Stimulated activated CD4-positive, alpha-beta T cell treated with anti-CD3 and anti-CD28 coated beads, Interleukin-1b, Interleukin-23, amount 100 ng/mL, for 48 hours (primary cell): ENCODE data around the gene CD81.
A peak's percentile ranks its signal among the peaks of the same experiment; 100 is the strongest.

Source experiments
- DNase-seq: peaks from one replicate; pipeline ENCODE4 v3.0.0-alpha.2; 2020

Gene CD81

GRCh38 chr11:2391181-2391975 is 14.3 kb downstream of the CD81 start:
- DNase-seq, result no peak

- no peak for DNase-seq
Measured at GRCh38 chr11:2392241-2392959, 15.3 kb downstream of the CD81 start.

- DNase-seq, result no peak
Measured at GRCh38 chr11:2393111-2393868, 16.2 kb downstream of the CD81 start.

- no peak for DNase-seq
Measured at GRCh38 chr11:2393941-2394817, 17.1 kb downstream of the CD81 start.

- no peak for DNase-seq
Measured at GRCh38 chr11:2394818-2395105, 17.7 kb downstream of the CD81 start.

- no peak for DNase-seq
Measured at GRCh38 chr11:2395211-2395730, 18.2 kb downstream of the CD81 start.

- no peak for DNase-seq
Measured at GRCh38 chr11:2395856-2396255, 18.7 kb downstream of the CD81 start.

GRCh38 chr11:2396471-2396870 is 19.4 kb downstream of the CD81 start:
- no peak for DNase-seq

- no peak for DNase-seq
Measured at GRCh38 chr11:2397005-2397404, 19.9 kb downstream of the CD81 start.

- DNase-seq, result no peak
Measured at GRCh38 chr11:2398664-2399355, 21.7 kb downstream of the CD81 start.

- no peak for DNase-seq
Measured at GRCh38 chr11:2399488-2400068, 22.5 kb downstream of the CD81 start.

- peak; percentile 100 for DNase-seq
Measured at GRCh38 chr11:2400069-2400761, 23.1 kb downstream of the CD81 start, which contains the start of gene TSSC4. TSSC4 (plus strand) TSS chr11:2400750; CDS start chr11:2402634, 1,884 bp downstream.

- DNase-seq, result no peak
Measured at GRCh38 chr11:2400762-2401435, 23.8 kb downstream of the CD81 start.

GRCh38 chr11:2401436-2401984 is 24.4 kb downstream of the CD81 start:
- DNase-seq, result no peak

- no peak for DNase-seq
Measured at GRCh38 chr11:2402106-2402505, 25.0 kb downstream of the CD81 start.

- DNase-seq, result no peak
Measured at GRCh38 chr11:2402890-2403645, 26.0 kb downstream of the CD81 start.

GRCh38 chr11:2404735-2405196 is 27.7 kb downstream of the CD81 start:
- DNase-seq, result no peak

GRCh38 chr11:2406451-2406850 is 29.3 kb downstream of the CD81 start:
- no peak for DNase-seq

- DNase-seq, result no peak
Measured at GRCh38 chr11:2406878-2407410, 29.8 kb downstream of the CD81 start.
